ENCODE results near the gene OSBP. TPM values are rescaled to one million over a fixed set of nuclear protein-coding genes. Genes with fewer than 3 reads are reported as not detected.

OSBP gene
- total and polyA plus RNA-seq, 9 of the 15 experiments (the other 6 are each of a cell fraction or from before 2014, with no cell fraction given), result 11.7 to 49.0 (median 28.7) TPM

- 0 out of 2 replicates have a peak, but pooled peaks have one; percentile 10 for TF ChIP-seq CUX1 (CRISPR knock-in tag; IDR thresholded peaks at IDR 0.05)
- TF ChIP-seq KLF16 (IDR thresholded peaks at IDR 0.05), result no peak
- TF ChIP-seq, protein P1, sequence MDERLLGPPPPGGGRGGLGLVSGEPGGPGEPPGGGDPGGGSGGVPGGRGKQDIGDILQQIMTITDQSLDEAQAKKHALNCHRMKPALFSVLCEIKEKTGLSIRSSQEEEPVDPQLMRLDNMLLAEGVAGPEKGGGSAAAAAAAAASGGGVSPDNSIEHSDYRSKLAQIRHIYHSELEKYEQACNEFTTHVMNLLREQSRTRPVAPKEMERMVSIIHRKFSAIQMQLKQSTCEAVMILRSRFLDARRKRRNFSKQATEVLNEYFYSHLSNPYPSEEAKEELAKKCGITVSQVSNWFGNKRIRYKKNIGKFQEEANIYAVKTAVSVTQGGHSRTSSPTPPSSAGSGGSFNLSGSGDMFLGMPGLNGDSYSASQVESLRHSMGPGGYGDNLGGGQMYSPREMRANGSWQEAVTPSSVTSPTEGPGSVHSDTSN (CRISPR knock-in tag; IDR thresholded peaks at IDR 0.05; ENCODE audit: low read depth), result no peak
- TF ChIP-seq, protein P1 (tag; conservative IDR thresholded peaks at IDR 0.05; ENCODE audit: low read depth), result no peak
- 0 out of 2 replicates have a peak, but pooled peaks have one; percentile 64 for TF ChIP-seq GATAD2B (IDR thresholded peaks at IDR 0.05; ENCODE audit: borderline replicate concordance)
- TF ChIP-seq, protein P2, sequence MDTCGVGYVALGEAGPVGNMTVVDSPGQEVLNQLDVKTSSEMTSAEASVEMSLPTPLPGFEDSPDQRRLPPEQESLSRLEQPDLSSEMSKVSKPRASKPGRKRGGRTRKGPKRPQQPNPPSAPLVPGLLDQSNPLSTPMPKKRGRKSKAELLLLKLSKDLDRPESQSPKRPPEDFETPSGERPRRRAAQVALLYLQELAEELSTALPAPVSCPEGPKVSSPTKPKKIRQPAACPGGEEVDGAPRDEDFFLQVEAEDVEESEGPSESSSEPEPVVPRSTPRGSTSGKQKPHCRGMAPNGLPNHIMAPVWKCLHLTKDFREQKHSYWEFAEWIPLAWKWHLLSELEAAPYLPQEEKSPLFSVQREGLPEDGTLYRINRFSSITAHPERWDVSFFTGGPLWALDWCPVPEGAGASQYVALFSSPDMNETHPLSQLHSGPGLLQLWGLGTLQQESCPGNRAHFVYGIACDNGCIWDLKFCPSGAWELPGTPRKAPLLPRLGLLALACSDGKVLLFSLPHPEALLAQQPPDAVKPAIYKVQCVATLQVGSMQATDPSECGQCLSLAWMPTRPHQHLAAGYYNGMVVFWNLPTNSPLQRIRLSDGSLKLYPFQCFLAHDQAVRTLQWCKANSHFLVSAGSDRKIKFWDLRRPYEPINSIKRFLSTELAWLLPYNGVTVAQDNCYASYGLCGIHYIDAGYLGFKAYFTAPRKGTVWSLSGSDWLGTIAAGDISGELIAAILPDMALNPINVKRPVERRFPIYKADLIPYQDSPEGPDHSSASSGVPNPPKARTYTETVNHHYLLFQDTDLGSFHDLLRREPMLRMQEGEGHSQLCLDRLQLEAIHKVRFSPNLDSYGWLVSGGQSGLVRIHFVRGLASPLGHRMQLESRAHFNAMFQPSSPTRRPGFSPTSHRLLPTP (IDR thresholded peaks at IDR 0.05; ENCODE audit: borderline replicate concordance, extremely low read depth, insufficient read length), result peak; percentile 88
- TF ChIP-seq ZNF589 (CRISPR knock-in tag; IDR thresholded peaks at IDR 0.05; ENCODE audit: low read depth), result no peak
- TF ChIP-seq CHD4 (IDR thresholded peaks at IDR 0.05; ENCODE audit: insufficient read depth, insufficient replicate concordance, low read depth, low read length, poor library complexity, severe bottlenecking), result peak; percentile 18
- no peak for TF ChIP-seq ZFP1 (CRISPR knock-in tag; IDR thresholded peaks at IDR 0.05)
- peak; percentile 85 to 87 for TF ChIP-seq MNT (conservative IDR thresholded peaks at IDR 0.05)
- TF ChIP-seq, protein P3, sequence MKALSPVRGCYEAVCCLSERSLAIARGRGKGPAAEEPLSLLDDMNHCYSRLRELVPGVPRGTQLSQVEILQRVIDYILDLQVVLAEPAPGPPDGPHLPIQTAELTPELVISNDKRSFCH (CRISPR knock-in tag; IDR thresholded peaks at IDR 0.05), result no peak
- TF ChIP-seq, protein P3 (tag; IDR thresholded peaks at IDR 0.05), result peak; percentile 40; the same call in 1 of the 2 replicates
These were observed 59.3 kb downstream of the OSBP start (continued) for GRCh38 chr11:59556115-59556916.

Measured in K562 (cell line).